HepG2 (cell line): ENCODE data around the gene RBCK1. TPM values are rescaled to one million over a fixed set of nuclear protein-coding genes. Genes with fewer than 3 reads are reported as not detected.
A peak's percentile ranks its signal among the peaks of the same experiment; 100 is the strongest.

ENCODE experiments used
- ATAC-seq: fragments of 200-7000 bp; cut with Tn5 transposase; 3 replicates; pipeline ENCODE4 v1.9.1; 2020; ENCODE audit warnings: mild to moderate bottlenecking, moderate library complexity
- BruUV-seq: library from RNA; stranded (reverse); fragments of 400-500 nt; replicated peaks from 2 replicates; lab custom pipeline; 2021; lab: Mats Ljungman, UMichigan
- CTCF ChIA-PET: fragments of 300-600 bp; formaldehyde crosslinking; extraction: SDS; loops from one replicate; lab custom pipeline; 2021; ENCODE audit warnings: low total read pairs, inconsistent platforms, low intra/inter-chr PET ratio; lab: Yijun Ruan, JAX
- POLR2A ChIA-PET: fragments of 350-600 bp; sonication (Branson Sonifier 250); formaldehyde crosslinking; loops from one replicate; lab custom pipeline; 2020; ENCODE audit warnings: antibody characterized with exemption, inconsistent platforms; lab: Yijun Ruan, JAX
- DNase-seq: peaks from one replicate; pipeline ENCODE4 v3.0.0-alpha.2; 2015; ENCODE audit warnings: low spot score
- FAIRE-seq: peaks from 3 replicates; lab custom pipeline; 2011; peaks lifted over from hg19 to GRCh38; lab: Jason Lieb, UNC
- H2AFZ ChIP-seq: one replicate; pipeline ENCODE4 v1.6.1; 2011; ENCODE audit warnings: low read length, inconsistent platforms
- H3K27ac ChIP-seq: fragments of 300-600 bp; 3 replicates; pipeline ENCODE4 v1.8.0; 2011; ENCODE audit warnings: mixed run types, mild to moderate bottlenecking, mixed read lengths, low read length, inconsistent platforms; ENCODE audit not compliant: insufficient read depth; ENCODE audit errors: extremely low read length
- H3K27me3 ChIP-seq, 2 experiments: fragments of 200-600 bp in 1 of 2; 2 replicates in 1 of 2; 3 replicates in 1 of 2; pipeline versions ENCODE4 v1.6.0 to v1.8.0; 2011; ENCODE audit warnings: low read length in 2 of 2, mild to moderate bottlenecking in 2 of 2, moderate library complexity in 2 of 2, inconsistent platforms in 1 of 2; ENCODE audit not compliant: insufficient read depth in 2 of 2, control insufficient read depth in 1 of 2
- H3K36me3 ChIP-seq, 2 experiments: fragments of 200-600 bp in 1 of 2; replicated peaks in 1 of 2; 2 replicates in 1 of 2; 3 replicates in 1 of 2; pipeline versions ENCODE4 v1.5.1 to v1.8.0; 2011; ENCODE audit warnings: low read length in 2 of 2, inconsistent platforms in 1 of 2; ENCODE audit not compliant: insufficient read depth in 2 of 2, control insufficient read depth in 1 of 2
- H3K4me1 ChIP-seq: 2 replicates; pipeline ENCODE4 v1.5.1; 2012; ENCODE audit warnings: low read length, inconsistent platforms; ENCODE audit not compliant: insufficient read depth
- H3K4me2 ChIP-seq: 2 replicates; pipeline ENCODE4 v1.6.0; 2011; ENCODE audit warnings: low read depth, low read length, inconsistent platforms
- H3K4me3 ChIP-seq, 3 experiments: fragments of 200-600 bp in 1 of 3; sonication (generic), shearing (Covaris generic) in 1 of 3; replicated peaks in 1 of 3; 2 replicates each; pipeline ENCODE4 v1.5.1; 2011 to 2016; ENCODE audit warnings: low read length in 3 of 3, inconsistent platforms in 2 of 3, low read depth in 2 of 3, mild to moderate bottlenecking in 2 of 3, control low read depth in 1 of 3, mixed read lengths in 1 of 3; ENCODE audit not compliant: insufficient read depth in 1 of 3
- H3K79me2 ChIP-seq: one replicate; pipeline ENCODE4 v1.6.1; 2011; ENCODE audit warnings: low read length, inconsistent platforms; ENCODE audit not compliant: insufficient read depth
- H3K9ac ChIP-seq: 2 replicates; pipeline ENCODE4 v1.6.0; 2011; ENCODE audit warnings: mild to moderate bottlenecking, low read depth, low read length, inconsistent platforms; ENCODE audit not compliant: insufficient read depth
- H3K9me3 ChIP-seq: 2 replicates; pipeline ENCODE4 v1.5.1; 2012; ENCODE audit warnings: mild to moderate bottlenecking, low read length
- H4K20me1 ChIP-seq: 2 replicates; pipeline ENCODE4 v1.6.0; 2011; ENCODE audit warnings: inconsistent platforms, mild to moderate bottlenecking, low read length, moderate library complexity; ENCODE audit not compliant: insufficient read depth
- BRF2 ChIP-seq: sonication (generic); formaldehyde crosslinking; IDR thresholded peaks from 2 replicates; pipeline ENCODE4 v1.8.1; 2022; ENCODE audit warnings: mild to moderate bottlenecking, missing genetic modification reagents
- CSRNP1 ChIP-seq: sonication (generic); formaldehyde crosslinking; IDR thresholded peaks from 2 replicates; pipeline ENCODE4 v1.8.1; 2023; ENCODE audit warnings: mild to moderate bottlenecking, missing genetic modification reagents
- ELF3 ChIP-seq: IDR thresholded peaks from 2 replicates; pipeline ENCODE4 v1.6.1; 2016; ENCODE audit warnings: missing genetic modification reagents, missing compliant biosample characterization
- HNF1B ChIP-seq: sonication (generic); formaldehyde crosslinking; IDR thresholded peaks from 2 replicates; pipeline ENCODE4 v1.5.1; 2020; ENCODE audit warnings: mild to moderate bottlenecking, moderate library complexity, missing genetic modification reagents
- IRF9 ChIP-seq: sonication (generic); formaldehyde crosslinking; IDR thresholded peaks from 2 replicates; pipeline ENCODE4 v1.8.0; 2022; ENCODE audit warnings: missing genetic modification reagents, mild to moderate bottlenecking, borderline replicate concordance
- KDM6A ChIP-seq: IDR thresholded peaks from 2 replicates; pipeline ENCODE4 v1.6.1; 2016; ENCODE audit warnings: low read depth
- MNT ChIP-seq: fragments of 450-650 bp; IDR thresholded peaks from 2 replicates; pipeline ENCODE4 v1.6.1; 2016
- TBX2 ChIP-seq: sonication (generic); formaldehyde crosslinking; IDR thresholded peaks from 2 replicates; pipeline ENCODE4 v1.5.0; 2020; ENCODE audit warnings: missing genetic modification reagents, mild to moderate bottlenecking, borderline replicate concordance
- ZNF225 ChIP-seq: sonication (generic); formaldehyde crosslinking; IDR thresholded peaks from 2 replicates; pipeline ENCODE4 v1.4.0; 2020; ENCODE audit warnings: mild to moderate bottlenecking, missing genetic modification reagents
- ZNF501 ChIP-seq: sonication (generic); formaldehyde crosslinking; IDR thresholded peaks from 2 replicates; pipeline ENCODE4 v1.5.1; 2020; ENCODE audit warnings: mild to moderate bottlenecking, moderate library complexity, missing genetic modification reagents
- ZNF513 ChIP-seq: sonication (generic); formaldehyde crosslinking; conservative IDR thresholded peaks from 2 replicates; pipeline ENCODE4 v1.5.0; 2020; ENCODE audit warnings: missing genetic modification reagents
- ZNF780A ChIP-seq: sonication (generic); formaldehyde crosslinking; IDR thresholded peaks from 2 replicates; pipeline ENCODE4 v1.8.0; 2022; ENCODE audit warnings: mild to moderate bottlenecking, missing genetic modification reagents, moderate library complexity
- WGBS: methylation state at CpG from one replicate; pipeline ENCODE4 v1.1.6; 2017; ENCODE audit warnings: low lambda C conversion rate; 5-methylcytosine and 5-hydroxymethylcytosine counted together
- in situ Hi-C: cut with HindIII; loops from 2 replicates; pipeline ENCODE4 v1.10.0; 2017; ENCODE audit warnings: low pct_unique_long_range_greater_than_20kb; ENCODE audit not compliant: extremely low pct_ligation_motif_present
- intact Hi-C: fragments of 100-400 bp; cut with micrococcal nuclease; formaldehyde crosslinking; loops from one replicate; pipeline ENCODE4 v1.10.0; 2022; ENCODE audit not compliant: unreplicated experiment
- polyA plus RNA-seq, 8 experiments: library from polyadenylated mRNA; depleted of rRNA in 3 of 8; stranded (reverse) in 7 of 8; unstranded in 1 of 8; fragments of >200 nt; fragmentation: Illumina TruSeq in 4 of 8; extraction: Trizol in 4 of 8; gene quantifications; 2 replicates each; pipeline versions ENCODE4 v1.2.1 to v1.2.3, GENCODE V29; 2011 to 2016; ENCODE audit warnings: low read depth in 4 of 8, missing spikeins in 1 of 8, mixed read lengths in 1 of 8; ENCODE audit not compliant: insufficient read depth in 1 of 8
- total RNA-seq, 5 experiments: library from RNA; depleted of rRNA; stranded (reverse); fragments of >200 nt; fragmentation: Illumina TruSeq; extraction: Trizol; gene quantifications; 2 replicates each; pipeline ENCODE4 v1.2.3, GENCODE V29; 2016; ENCODE audit warnings: low read depth in 1 of 5

Gene RBCK1
- total and polyA plus RNA-seq, 2 of the 13 experiments (the other 11 are each of a cell fraction or from before 2014, with no cell fraction given), result 149 to 215 TPM

GRCh38 chr20:434661-435419 lies 26.7 kb downstream of the RBCK1 start (continued):
- TF ChIP-seq ZNF780A, result peak; percentile 39; the same call in 1 of the 2 replicates
- peak; percentile 47; the same call in 1 of the 2 replicates for TF ChIP-seq CSRNP1

- BruUV-seq, result no TSS peak
- Histone ChIP-seq H3K79me2 (no peaks in the 10 kb centered on the region), H3K36me3 (peaks cover 49 to 63% of the 10 kb centered on the region in 2 experiments), H3K4me3 (no peak overlapping the region), H3K27ac (no peak overlapping the region), H3K27me3 (no peaks in the 10 kb centered on the region), H4K20me1 (no peaks in the 10 kb centered on the region), H3K9ac (no peak overlapping the region), H3K9me3 (no peaks in the 10 kb centered on the region), H3K4me2 (no peak overlapping the region), H3K4me1 (0 out of 2 replicates have a peak, but pooled peaks cover 7% of the 10 kb centered on the region), H2AFZ (no peak overlapping the region)
- WGBS, result 97% methylated on average over 7 of the region's 7 CpGs
- intact Hi-C loops (no loop called here), in situ Hi-C loops (no loop called here)
- ATAC-seq (no peak), DNase-seq (no peak), FAIRE-seq (no peak)
- ChIA-PET CTCF (interaction anchor here (1.0 kb wide), 1 partner anchor 81 kb away, joined by 3 read pairs; no protein-coding TSS in a partner anchor), POLR2A (interaction anchor here (0.8 to 5.7 kb wide), 4 partner anchors 28 to 88 kb away, joined by 3 to 61 read pairs (median 6); partner anchors contain the start of gene RBCK1)
- TF ChIP-seq ZNF501 (CRISPR knock-in tag) (0 out of 2 replicates have a peak, but pooled peaks have one; percentile 7), KDM6A (CRISPR knock-in tag) (no peak), ZNF513 (CRISPR knock-in tag) (0 out of 2 replicates have a peak, but pooled peaks have one; percentile 54), IRF9 (peak; percentile 59; the same call in 1 of the 2 replicates), ELF3 (CRISPR knock-in tag) (no peak), MNT (peak; percentile 42; the same call in 1 of the 2 replicates), HNF1B (CRISPR knock-in tag) (0 out of 2 replicates have a peak, but pooled peaks have one; percentile 19), BRF2 (no peak), TBX2 (CRISPR knock-in tag) (0 out of 2 replicates have a peak, but pooled peaks have one; percentile 6), ZNF225 (no peak)
Observed at GRCh38 chr20:435558-435957, 27.5 kb downstream of the RBCK1 start.
